Measurements from ENCODE around the gene GCHFR.

Gene GCHFR

DNA sequence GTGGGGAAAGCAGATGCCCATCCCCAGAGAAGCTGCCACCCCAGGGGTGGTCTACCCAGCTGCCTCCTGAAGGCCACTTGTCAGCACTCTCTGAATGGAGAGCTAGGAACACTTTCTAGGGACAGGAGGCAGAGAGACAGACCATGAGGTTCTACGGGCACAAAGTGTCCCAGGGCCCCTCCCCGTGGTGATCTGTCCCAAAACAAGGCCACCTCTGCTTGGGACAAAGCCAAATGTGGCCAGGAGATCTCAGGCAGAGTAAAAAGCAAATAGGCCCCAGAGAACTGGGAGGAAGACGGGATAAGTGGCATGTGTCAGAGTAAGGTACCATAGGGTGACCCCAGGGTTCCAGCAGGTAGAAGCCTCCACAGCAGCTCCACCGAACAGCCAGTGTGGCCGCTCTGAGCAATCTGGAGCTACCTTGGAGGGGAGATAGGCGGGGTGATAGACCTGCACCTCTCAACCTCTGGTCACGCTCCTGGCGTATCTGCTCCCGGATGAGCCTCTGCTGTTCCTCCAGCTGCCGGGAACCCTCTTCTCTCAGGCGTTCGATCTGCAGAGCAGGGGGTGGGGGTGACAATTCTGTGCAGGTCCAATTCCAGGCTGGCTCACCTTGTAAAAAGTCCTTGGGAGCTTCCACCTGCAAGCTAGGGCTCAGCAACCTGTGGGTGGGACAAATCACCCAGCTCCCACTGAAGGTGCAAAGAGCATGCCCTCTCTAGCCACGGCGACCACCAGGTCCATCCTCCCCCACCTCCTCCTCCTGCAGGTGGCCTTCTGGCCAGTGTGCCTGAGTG is 12.1 kb downstream of the GCHFR start:
- H3K27ac ChIP-seq (ENCODE audit: low read depth, low read length): no peak overlapping the region
- 0 out of 2 replicates have a peak, but pooled peaks cover 6% of the 10 kb centered on the region for H3F3A ChIP-seq (ENCODE audit: control insufficient read depth, insufficient read depth)
- peaks cover 46% of the 10 kb centered on the region for H3K36me3 ChIP-seq (ENCODE audit: control insufficient read depth, low read length)
- no peaks in the 10 kb centered on the region for H3K79me2 ChIP-seq (ENCODE audit: control insufficient read depth, low read length)
- TF ChIP-seq, protein P1, sequence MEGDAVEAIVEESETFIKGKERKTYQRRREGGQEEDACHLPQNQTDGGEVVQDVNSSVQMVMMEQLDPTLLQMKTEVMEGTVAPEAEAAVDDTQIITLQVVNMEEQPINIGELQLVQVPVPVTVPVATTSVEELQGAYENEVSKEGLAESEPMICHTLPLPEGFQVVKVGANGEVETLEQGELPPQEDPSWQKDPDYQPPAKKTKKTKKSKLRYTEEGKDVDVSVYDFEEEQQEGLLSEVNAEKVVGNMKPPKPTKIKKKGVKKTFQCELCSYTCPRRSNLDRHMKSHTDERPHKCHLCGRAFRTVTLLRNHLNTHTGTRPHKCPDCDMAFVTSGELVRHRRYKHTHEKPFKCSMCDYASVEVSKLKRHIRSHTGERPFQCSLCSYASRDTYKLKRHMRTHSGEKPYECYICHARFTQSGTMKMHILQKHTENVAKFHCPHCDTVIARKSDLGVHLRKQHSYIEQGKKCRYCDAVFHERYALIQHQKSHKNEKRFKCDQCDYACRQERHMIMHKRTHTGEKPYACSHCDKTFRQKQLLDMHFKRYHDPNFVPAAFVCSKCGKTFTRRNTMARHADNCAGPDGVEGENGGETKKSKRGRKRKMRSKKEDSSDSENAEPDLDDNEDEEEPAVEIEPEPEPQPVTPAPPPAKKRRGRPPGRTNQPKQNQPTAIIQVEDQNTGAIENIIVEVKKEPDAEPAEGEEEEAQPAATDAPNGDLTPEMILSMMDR (IDR thresholded peaks at IDR 0.05; ENCODE audit: low read depth, low read length, poor library complexity, severe bottlenecking): no peak
- no peak for TF ChIP-seq EZH2phosphoT487 (IDR thresholded peaks at IDR 0.05; ENCODE audit: borderline replicate concordance, low read length)
- no peaks in the 10 kb centered on the region for H3K9me2 ChIP-seq (replicated peaks; ENCODE audit: control insufficient read depth, low read length)
- no peaks in the 10 kb centered on the region for H3K9me3 ChIP-seq (ENCODE audit: control insufficient read depth, insufficient read depth, low read length)
- H4K20me1 ChIP-seq (ENCODE audit: control insufficient read depth, insufficient read depth, low read depth, low read length): no peaks in the 10 kb centered on the region
- no peak overlapping the region for H3K4me2 ChIP-seq (ENCODE audit: low read length)
- peaks cover 18% of the 10 kb centered on the region for H3K4me1 ChIP-seq (ENCODE audit: control insufficient read depth, low read length)
- H3K4me3 ChIP-seq (ENCODE audit: low read length): no peak overlapping the region
- H3K27me3 ChIP-seq (ENCODE audit: control insufficient read depth, low read length): no peaks in the 10 kb centered on the region

DNA sequence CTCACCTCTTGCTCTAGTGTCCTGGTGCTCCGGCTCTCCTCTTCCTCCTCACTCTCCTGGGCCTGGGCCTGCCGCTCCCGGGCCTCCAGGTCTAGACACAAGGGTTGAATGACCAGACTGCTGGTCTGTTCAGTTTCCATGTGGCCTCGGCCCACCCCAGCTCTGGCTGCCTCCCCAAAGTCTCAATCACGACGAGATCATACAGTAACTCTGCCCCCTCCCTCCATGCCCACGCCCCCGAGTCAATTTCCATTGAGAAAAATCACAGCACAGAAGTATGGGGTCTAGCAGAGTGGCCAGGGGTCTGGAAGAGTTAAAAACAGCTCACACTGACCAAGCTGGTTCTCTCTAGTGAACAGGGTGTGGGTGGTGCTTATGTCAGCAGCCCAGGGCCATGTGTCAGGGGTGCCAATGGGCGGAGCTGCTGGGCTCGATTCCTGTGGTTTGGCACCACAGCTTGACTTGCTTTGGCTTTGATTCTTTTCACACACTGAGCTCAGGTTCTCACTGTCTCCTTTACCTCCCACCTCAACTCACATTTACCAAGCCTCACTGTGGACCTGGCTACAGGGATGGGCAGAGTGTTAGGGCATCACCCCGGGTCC is 12.8 kb downstream of the GCHFR start:
- no peaks in the 10 kb centered on the region for H4K20me1 ChIP-seq (ENCODE audit: control insufficient read depth, insufficient read depth, low read depth, low read length)
- H3K4me3 ChIP-seq (ENCODE audit: low read length): no peak overlapping the region
- H3K9me3 ChIP-seq (ENCODE audit: control insufficient read depth, insufficient read depth, low read length): no peaks in the 10 kb centered on the region
- no peak overlapping the region for H3K27ac ChIP-seq (ENCODE audit: low read depth, low read length)
- 0 out of 2 replicates have a peak, but pooled peaks cover 6% of the 10 kb centered on the region for H3F3A ChIP-seq (ENCODE audit: control insufficient read depth, insufficient read depth)
- H3K27me3 ChIP-seq (ENCODE audit: control insufficient read depth, low read length): no peaks in the 10 kb centered on the region
- H3K36me3 ChIP-seq (ENCODE audit: control insufficient read depth, low read length): peaks cover 39% of the 10 kb centered on the region
- peaks cover 11% of the 10 kb centered on the region for H3K4me1 ChIP-seq (ENCODE audit: control insufficient read depth, low read length)
- no peak overlapping the region for H3K4me2 ChIP-seq (ENCODE audit: low read length)
- TF ChIP-seq EZH2phosphoT487 (IDR thresholded peaks at IDR 0.05; ENCODE audit: borderline replicate concordance, low read length): no peak
- TF ChIP-seq, protein P1 (IDR thresholded peaks at IDR 0.05; ENCODE audit: low read depth, low read length, poor library complexity, severe bottlenecking): no peak
- H3K9me2 ChIP-seq (replicated peaks; ENCODE audit: control insufficient read depth, low read length): no peaks in the 10 kb centered on the region
- no peaks in the 10 kb centered on the region for H3K79me2 ChIP-seq (ENCODE audit: control insufficient read depth, low read length)

DNA sequence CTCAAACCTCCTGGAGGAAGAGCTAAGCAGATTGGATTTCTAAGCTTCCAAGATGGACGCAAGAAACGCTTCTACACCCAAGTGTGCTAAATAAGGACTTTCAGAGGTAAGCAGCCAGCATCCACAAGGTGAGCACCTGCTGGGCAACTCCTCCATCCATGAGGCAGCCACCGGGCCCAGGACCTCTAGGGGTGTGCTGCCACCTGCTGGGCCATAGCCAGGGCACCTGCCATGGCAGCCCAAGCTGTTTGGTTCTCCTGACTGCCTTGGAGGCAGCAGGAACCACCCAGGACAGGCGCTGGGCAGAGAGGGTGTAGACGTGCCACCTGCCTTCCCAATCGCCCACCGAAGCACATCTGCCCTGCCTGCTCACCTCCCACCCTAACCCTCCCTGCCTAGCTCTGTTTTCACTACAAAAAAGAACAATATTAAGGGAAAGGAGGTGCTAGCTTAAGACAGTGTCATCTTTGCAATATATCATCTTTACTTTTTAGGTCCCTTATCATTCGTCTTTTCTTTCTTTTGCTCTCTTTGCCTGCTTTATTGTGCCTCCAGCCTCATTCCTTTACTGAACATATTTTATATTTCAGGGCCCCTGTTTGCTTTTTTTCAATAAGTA is 18.9 kb downstream of the GCHFR start:
- Histone ChIP-seq H3K9me3 (ENCODE audit: control insufficient read depth, insufficient read depth, low read length) (no peaks in the 10 kb centered on the region), H3K4me1 (ENCODE audit: control insufficient read depth, low read length) (peaks cover 7% of the 10 kb centered on the region), H3K27me3 (ENCODE audit: control insufficient read depth, low read length) (no peaks in the 10 kb centered on the region), H3F3A (ENCODE audit: control insufficient read depth, insufficient read depth) (no peaks in the 10 kb centered on the region), H3K4me3 (ENCODE audit: low read length) (no peak overlapping the region), H3K9me2 (replicated peaks; ENCODE audit: control insufficient read depth, low read length) (no peaks in the 10 kb centered on the region), H4K20me1 (ENCODE audit: control insufficient read depth, insufficient read depth, low read depth, low read length) (no peaks in the 10 kb centered on the region), H3K79me2 (ENCODE audit: control insufficient read depth, low read length) (peaks cover 12% of the 10 kb centered on the region), H3K36me3 (ENCODE audit: control insufficient read depth, low read length) (peaks cover 12% of the 10 kb centered on the region; the same call in 1 of the 2 replicates), H3K27ac (ENCODE audit: low read depth, low read length) (no peak overlapping the region), H3K4me2 (ENCODE audit: low read length) (no peak overlapping the region)
- TF ChIP-seq EZH2phosphoT487 (IDR thresholded peaks at IDR 0.05; ENCODE audit: borderline replicate concordance, low read length): no peak
- TF ChIP-seq, protein P1 (IDR thresholded peaks at IDR 0.05; ENCODE audit: low read depth, low read length, poor library complexity, severe bottlenecking): peak; percentile 93
